ENCODE data around the gene PLCG1. TPM values are rescaled to one million over a fixed set of nuclear protein-coding genes. Genes with fewer than 3 reads are reported as not detected.

Gene PLCG1
- total RNA-seq, 1 donor from 2014 or later = 460 TPM

DNA sequence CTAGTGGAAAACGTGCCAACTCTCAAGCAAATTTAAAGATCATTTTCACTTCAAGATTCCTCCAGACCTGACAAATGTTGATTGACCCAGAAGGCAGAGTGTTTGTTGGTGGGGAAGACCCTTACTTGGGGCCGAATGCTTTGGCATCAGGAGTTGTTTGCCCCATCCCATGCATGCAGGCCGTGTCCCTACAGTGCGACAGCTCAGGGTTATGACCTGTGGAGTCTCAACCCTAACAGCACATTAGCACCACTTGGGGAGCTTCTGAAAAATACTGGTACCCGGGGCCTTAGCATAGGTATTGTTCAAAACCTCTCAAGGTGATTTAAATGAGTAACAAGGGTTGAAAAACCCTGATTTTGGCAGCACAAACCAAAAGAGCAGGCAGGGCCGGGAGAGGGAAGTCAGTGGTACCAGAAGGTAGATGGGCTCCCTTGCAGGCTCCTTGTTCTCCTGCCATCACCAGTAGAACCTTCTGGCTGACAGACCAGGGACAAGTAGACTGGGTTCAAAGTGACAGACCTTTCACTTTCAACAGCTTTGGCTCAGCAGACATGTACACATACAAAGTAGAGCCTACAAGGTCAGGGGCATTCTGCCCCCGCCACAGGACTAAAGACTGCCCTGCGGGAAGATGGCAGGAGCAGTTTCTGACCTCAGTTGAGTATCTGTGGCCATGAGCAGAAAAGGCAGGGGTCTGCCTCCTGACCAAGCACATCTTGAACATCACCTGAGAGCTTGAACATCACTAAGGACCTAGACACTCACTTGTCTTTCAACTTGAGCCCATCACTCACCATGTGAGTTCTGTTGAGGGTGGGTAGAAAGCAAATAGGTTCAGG lies 39.6 kb downstream of the PLCG1 start:
- intact Hi-C loops (cut with micrococcal nuclease) = no loop called here

DNA sequence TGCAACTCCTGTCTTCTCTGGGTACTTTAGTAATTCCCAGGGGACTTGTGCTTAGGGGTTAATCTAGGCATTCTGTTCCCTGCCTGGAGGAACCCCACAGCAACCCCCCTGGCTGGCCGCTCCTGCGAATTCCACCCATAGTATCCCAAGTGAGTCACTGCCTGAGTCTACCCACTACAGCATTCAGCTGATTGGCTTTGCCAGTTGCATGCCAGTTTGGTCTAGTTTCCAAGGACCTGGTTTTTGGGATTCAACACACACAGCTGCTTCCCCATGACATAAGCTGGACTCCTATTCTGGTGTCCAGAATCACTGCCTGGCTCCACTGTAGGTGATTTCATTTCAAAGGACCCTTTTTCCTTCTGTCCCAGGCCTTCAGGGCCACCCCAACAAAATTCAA lies 40.3 kb downstream of the PLCG1 start:
- intact Hi-C loops (cut with micrococcal nuclease) = no loop called here

DNA sequence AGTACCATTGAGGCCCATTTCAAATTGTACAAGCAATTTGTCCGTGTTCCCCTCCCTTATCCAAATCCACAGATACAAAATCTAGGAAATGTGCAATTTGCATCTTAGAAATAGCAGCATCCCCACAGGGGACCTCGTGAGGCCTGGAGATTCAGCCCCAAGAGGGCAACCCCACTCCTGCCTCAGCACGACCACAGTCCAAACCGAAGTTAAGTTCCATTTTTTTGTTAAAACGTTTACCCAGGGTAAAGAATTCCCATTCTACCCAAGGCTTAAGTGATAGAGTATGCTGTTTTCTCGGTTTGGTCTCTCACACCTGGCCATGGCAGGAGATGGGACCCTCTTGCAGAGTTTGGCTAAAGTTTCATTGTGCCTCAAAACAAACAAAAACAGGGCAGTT lies 41.2 kb downstream of the PLCG1 start:
- intact Hi-C loops (cut with micrococcal nuclease) = no loop called here

DNA sequence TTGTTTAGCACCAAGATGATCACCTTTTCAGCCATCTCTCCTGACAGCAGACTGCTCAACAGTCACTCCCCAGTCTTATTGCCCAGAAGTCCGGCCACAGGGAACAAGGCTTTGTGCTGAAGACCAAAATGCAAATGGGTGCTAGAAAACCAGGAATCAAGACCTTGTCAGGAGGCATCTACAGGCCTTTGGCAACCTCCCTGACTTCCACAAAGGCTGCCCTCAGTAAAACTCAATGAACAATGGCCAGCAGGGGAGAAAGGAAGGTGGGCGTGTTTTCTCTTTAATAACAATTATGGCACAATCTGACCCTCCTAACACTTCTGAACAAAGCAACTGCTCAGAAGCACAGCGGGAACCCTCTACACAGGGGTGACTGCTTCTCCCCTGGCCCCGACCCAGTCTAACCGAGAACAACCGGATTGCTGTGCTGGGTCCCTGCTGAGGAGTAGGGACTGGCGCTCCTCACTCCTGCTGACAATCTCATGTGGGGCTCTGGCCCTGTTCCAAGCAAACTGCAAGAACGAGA lies 41.6 kb downstream of the PLCG1 start:
- intact Hi-C loops (cut with micrococcal nuclease) = no loop called here

DNA sequence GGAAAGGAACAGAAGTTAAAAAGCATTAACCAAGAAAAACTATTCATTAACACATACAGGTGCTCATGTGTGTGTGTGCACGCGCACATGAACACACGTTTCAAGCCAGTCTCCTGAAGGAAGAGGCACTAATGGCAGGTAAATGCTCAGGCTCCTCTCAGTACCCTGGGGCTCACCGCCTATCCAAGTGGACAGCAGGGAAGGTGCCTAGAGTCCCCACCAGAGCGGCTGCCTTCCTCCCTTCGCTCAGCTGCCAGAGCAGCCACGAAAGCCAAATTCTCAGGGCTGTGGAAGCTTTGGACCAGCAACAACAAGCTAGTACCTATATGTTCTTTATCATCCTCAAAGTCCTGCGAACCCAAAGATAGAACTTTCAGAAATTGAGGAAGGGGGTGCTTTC lies 42.6 kb downstream of the PLCG1 start:
- intact Hi-C loops (cut with micrococcal nuclease) = no loop called here

DNA sequence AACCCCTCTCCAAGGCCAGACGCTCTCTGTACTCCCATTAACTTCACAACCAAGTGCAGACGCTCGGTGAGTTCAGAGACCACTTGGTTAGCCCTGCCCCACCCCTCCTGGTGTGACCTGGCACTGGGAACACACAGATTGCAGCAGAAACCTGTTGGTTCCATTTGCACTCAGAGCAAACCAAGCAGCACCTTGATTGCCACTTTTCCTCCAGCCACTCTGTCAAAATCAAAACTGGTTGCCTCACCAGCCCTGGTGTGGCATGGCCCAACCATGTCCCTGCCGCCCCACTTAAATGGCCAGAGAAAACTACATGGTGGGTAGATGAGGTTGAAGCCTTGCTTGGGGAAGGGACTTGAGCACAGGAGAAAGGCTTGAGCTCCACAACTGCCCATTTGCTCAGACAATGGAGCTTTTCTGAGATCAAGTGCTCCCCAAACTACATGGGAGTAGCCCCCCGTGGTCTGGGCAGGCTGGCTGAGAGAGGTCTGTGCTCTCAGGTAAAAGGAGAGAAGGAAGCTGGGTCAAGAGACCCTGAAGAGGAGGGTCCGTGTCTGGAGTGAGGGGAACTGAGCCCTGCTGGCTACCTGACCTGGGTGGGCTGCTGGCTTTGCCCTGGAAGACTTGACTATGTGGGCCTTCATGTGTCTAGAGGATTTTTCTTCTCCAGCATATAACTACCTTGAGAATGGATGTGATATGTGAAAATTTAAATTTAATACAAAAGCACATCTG lies 43.4 kb downstream of the PLCG1 start:
- intact Hi-C loops (cut with micrococcal nuclease) = no loop called here

DNA sequence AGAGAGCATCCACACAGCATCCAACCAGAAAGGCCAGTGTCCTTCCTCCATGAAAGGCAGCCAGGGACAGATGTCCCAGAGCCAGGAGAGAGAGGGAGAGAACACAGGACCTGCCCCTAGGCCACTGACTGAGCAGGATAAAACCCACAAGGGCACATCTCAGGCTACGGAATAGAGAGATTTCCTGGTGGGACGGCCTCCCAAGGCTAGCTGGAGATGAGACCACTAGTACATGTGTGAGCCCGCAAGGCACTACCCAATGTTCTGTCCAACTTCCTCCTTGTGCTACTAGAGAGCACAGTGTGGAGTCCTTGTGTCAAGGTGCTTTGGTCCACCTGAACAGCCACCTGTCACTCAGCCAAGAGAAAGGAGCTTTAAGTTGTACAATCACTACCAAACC lies 44.2 kb downstream of the PLCG1 start:
- intact Hi-C loops (cut with micrococcal nuclease) = no loop called here

DNA sequence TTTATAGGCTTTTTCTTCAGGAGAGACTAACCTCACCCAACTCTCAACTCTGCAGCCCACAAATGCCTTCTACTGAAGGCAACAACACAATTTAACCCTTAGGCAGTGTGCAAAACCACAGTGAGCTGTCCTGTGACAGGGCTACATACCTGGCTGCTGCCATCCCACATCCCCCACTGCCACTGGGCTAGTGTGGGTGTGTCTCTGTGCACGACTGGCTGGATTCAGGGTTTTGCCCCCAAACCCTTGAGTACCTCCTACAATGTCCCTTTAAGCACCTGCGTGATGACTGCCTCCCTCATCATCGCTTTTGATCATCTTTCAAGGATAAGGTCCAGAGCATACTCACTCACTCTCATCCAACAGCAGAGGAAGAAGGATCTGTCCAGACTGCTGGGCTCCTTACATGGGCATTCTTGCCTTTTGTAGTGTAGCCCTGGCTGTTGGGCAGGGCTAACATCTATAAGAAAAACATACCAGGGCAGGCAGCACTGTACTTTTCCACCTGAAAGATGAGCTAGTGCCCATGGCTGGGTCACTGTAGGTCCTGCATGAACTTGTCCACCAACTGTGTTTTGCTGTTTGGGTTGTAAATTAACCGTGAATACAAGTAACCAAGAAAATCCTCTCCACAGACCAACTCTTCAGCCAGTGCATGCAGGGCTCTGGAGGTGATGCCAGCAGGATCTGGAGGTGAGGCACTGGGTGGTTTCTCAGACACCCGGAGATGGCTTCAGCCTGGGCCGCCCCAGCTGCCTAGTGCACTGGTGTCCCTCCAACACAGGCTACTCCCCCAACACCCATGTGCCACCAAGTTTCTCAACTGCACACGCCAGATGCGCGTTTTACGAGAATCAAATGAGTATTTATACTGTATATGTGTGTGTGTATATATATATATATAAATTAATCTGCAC lies 45.2 kb downstream of the PLCG1 start:
- intact Hi-C loops (cut with micrococcal nuclease) = no loop called here

DNA sequence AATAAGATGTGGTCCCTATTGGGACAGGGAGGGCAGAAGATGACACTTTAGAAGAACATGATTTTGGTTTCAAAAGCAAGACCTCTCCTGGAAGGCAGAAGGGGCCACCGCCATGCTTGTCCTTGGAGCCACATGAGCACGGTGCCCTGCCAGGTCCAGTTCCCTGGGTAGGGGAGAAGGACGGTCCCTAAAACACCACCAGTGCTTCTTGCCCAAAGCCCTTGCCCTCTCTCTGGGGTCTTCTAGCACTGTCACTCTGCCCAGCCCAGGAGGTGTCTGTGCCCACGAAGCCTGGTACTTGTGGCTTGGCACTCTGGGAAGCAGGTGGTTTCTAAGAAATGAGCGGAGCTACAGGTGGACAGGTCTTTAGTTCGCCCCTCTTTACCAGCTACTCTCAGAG lies 46.0 kb downstream of the PLCG1 start:
- intact Hi-C loops (cut with micrococcal nuclease) = no loop called here

DNA sequence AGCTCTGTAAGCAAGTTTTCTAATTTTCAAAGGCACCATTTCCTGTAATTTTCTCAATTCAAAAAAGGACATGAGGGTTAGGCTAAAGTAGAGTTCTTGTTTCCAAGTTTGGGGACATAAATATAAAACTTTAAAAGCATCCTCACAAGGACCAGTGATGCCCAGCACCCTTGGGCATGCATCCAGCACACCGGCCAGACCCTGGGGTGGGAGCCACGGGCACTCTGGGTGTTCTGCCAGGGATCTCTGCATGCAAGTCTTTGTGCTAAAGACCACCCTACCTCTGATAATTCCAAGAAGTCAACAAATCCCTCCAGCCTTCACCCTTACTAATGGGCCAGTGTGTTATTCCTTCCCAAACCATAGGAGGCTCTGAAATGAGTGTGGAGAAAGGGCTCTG lies 46.5 kb downstream of the PLCG1 start:
- intact Hi-C loops (cut with micrococcal nuclease) = no loop called here

DNA sequence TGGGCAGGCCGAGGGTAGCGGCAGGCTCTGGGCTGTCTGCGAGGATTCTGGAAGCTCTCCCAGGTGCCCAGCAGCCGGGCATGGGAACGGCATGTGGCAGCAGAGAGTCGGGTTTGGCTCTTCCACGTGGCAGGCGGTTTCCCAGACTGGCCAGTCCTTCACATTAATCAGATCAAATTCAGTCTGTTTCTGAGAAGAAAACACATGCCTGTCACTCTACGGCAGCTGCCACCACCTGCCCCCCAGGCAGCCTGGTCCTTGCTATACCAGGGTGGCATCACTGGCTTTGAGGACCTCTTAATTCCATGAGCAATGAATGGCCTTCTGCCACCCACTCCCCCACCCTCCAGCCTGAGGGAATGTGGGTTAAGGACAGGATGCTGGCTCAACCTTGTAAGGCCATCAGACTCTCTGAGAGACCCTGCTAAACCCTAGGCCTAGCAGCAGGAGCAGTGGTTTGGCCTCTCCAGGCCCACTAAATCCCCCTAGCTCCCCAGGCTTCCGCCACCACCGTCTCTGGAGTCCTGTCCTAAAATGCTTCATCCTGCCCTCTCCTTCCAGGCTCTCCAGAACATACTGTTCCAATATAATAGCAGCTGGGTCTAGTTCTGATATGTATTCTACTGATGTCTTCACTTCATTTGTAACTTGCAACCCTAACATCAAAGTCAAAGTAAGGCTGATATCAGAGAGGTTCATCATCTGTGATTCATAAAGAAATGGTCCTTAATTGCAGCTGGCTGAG lies 47.8 kb downstream of the PLCG1 start:
- intact Hi-C loops (cut with micrococcal nuclease) = no loop called here

DNA sequence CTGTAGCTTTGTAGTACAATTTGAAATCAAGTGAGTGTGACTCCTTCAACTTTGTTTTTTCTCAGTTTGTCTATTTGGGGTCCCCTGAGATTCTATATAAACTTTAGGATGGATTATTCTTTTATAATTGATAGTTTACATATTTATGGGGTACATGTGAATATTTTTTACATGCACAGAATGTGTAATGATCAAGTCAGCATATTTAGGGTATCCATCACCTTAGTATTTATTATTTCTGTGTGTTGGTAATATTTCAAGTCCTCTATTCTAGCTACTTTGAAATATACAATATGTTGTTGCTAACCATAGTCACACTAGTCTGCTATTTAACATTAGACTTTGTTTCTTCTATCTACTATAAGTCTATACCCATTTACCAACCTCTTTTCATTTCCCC lies 50.3 kb downstream of the PLCG1 start:
- intact Hi-C loops (cut with micrococcal nuclease) = no loop called here

DNA sequence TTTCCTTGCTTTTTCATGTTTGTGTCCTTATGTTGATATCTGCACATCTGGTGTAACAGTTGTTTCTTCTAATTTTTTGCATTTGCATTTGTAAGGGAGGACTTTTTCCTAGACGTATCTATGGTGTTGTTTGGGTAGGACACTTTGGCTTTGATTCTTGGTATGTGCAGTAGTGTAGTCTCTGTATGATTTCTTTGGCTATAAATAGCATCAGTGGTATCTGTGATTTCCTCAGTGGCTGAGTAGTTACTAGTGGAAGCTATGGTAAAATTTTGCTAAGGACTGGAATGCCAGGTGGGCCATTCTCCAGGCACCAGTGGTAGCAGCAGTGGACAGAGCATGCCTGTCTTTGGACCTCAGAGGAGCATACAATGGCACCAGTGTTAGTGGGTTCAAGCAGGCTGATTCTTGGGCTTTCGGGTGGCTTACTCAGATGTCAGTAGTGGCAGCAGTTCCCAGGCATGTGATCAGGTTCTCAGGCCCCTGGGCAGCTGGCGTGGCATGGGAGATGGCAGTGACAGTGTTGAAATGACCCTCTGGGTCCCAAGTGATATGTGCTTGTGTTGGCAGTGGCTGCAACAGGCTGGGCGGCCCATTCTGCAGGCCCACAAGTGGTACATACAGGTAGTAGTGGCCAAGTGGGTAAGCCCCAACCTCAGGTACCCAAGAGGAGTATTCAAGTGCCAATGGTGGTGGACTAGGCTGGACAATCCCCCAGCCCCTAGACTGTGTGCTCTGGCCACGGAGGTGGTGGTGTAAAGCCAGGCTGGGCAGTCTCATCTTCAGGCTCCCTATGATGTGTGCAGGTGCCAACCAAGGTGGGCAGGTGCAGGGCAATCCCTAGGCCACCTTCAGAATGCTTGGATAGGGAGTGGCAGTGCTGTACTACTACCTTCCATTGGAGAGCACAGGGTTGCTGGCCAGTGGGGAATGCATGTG lies 54.5 kb downstream of the PLCG1 start:
- intact Hi-C loops (cut with micrococcal nuclease) = no loop called here

DNA sequence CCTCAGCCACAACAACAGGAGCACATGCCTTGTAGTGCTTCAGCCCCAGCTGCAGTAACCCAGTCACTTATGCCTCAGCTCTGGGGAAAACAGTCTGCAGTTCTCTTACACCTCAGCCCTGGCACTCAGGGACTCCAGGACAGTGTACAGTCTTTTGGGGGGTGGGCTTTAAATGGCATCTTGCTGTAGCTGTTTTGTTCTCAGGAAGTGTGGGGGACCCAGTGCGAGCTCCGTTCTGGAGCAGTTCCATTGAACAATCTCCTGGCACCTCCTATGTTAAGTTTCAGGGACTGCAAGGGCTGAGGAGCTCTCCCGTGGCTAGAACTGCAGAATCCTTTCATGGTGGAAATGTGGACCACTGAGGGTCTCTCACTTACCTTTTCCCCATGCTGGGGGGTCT lies 55.2 kb downstream of the PLCG1 start:
- intact Hi-C loops (cut with micrococcal nuclease) = no loop called here

DNA sequence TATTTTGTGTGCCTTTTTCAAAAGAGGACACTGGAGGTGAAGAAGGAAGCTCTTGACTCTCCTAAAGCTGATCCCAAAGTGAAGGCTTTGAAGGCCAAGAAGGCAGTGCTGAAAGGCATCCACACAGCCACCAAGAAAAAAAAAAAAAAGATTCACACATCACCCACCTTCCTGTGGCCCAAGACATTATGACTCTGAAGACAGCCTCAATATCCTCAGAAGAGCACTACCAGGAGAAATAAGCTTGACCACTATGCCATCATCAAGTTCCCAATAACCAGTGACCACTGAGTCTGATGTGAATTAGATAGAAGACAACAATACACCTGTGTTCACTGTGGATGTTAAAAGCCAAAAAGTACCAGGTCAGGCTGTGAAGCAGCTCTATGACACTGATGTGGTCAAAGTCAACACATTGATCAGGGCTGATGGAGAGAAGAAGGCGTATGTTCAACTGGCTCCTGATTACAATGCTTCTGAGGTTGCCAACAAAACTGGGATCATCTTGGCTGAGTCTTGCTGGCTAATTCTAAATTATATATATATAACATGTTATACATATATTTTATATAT lies 59.4 kb downstream of the PLCG1 start:
- intact Hi-C loops (cut with micrococcal nuclease) = no loop called here

DNA sequence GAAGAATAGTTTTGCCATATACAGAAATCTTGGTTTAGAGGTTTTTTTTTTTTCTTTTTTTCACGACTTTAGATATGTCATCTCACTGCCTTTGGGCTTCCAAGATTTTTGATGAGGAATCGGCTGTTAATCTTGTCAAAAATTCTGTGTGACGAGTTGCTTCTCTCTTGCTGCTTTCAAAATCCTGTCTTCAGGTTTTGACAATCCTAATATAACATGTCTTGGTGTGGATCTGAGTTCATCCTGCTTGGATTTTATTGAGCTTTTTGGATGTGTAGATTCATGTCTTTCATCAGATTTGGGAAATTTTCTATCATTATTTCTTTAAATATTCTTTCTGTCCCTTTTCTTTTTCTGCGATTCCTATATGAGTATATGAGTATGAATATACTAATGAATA lies 61.1 kb downstream of the PLCG1 start:
- intact Hi-C loops (cut with micrococcal nuclease) = no loop called here

DNA sequence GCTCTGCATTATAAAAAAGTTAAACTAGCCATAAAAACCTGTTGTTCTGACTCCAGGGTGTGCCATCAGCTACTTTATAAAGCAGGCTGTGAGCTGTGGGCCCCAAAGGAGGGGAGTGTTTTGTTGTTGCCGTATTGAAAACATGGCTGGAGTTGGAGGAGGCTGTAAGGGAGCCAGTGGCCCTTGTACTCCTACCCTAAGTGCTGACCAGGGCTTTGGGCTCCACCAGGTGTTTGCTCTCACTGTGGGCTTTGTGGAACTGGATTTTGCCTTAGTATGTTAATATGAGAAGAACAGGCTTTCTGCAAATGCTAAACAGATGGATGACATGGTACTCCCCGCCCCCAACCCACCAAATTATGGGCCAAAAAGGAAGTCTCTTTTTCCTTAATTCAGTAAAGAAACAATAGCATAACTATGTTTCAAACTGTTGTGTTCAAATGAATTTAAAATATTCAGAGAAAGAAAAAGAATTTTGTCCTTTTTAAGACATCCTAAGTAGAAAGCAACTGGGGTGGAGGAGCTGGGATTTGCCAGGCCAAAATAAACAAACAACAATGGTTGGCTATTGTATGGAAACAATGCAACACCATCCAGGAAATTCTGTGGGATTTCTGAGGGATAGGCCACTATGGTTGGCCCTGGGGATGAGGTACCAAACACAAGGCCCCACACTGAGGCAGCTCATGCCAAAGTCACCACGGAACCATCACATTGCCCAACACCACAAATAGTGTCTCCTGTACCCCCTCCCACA lies 63.3 kb downstream of the PLCG1 start:
- intact Hi-C loops (cut with micrococcal nuclease) = no loop called here

DNA sequence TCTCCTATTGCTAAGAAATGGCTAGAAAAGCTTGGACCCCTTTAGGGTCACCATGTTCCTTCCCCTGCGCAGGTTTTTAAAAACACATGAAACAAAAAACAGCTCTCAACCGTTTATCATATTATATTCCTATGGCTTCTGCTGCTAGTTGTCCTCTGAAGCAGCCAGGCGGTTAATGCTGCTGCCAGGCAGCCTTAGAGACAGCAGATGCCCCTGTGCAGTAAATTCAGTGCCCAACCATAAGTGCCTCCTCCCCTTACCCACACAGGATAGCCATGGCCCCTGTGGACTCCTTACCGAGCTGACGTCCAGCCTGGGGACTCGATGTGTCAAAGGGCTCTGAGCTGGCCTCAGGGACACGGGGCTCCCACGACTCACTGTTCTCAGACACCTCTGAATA lies 64.4 kb downstream of the PLCG1 start:
- intact Hi-C loops (cut with micrococcal nuclease) = no loop called here

DNA sequence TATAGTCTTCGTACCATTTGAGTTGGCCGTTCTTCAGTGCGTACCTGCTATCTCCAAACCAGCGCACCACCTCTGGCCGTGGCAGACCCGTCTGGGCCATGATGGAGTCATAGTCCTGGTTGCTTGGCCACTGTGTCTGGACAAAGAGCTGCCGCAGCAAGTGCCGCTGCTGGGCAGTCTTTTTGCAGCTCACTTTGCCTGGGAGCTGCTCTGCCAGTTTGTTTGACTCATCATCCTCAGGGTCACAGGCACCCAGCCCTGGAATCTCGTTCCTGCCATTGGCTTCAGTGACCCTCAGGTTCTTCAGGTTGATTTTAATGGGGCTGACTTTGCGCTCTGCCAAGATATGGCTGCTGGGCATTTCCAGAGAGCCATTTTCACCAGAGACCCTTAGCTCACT lies 65.1 kb downstream of the PLCG1 start:
- intact Hi-C loops (cut with micrococcal nuclease) = no loop called here

All from T-helper 1 cell treated with Interleukin-12 subunit alpha and Interleukin-12 subunit beta and Interleukin-4 antibody, amounts not matched to agents 30 ng/mL and 1 ng/mL, for 36 hours (primary cell).